Activated effector memory CD4-positive, alpha-beta T cell treated with anti-CD3 and anti-CD28 coated beads, Interleukin-2, amount 50 U/mL, for 16 hours (primary cell): ENCODE results near the gene PTPN20.

Experiments
- DNase-seq: peaks from one replicate; pipeline ENCODE4 v3.0.0-alpha.2; 2020

The PTPN20 gene

DNA sequence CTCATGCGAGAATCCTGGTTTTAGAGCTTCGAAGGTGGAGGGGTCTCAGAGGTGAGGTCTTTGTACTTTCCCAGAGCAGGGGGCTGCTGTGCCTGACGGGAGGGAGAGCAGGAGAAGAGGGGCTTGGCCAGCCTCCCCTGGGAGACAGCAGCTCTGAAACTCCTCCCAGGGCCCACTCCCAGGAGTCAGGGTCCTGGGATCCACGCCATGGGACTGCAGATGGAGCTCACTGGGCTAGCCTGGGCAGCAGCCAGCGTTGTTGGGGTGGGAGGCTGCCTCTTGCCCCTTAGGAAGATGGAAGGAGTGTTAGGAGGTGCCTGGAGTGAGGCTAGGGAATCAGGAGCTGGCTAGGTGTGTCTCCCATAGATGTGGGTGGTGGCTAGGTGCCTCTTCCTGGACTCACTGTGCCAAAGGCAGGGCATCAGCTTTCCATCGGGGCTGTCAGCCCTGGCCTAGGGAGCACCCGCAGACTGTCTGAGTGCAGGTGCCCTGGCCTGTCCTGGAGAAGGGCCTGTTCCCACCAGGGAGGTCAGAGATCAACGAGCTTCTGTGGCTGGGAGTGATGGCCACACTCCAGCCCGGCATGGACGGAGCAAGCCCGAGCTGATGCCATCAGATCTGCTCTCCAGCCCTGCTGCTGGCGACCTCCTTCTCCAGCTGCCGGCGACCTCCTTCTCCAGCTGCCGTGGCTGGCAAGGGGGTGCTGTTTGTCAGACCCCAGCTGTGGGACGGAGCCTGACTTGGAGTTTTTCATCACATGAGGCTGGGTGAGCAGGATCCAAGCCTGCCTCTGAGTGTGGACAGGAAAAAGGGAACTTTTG, 111.3 kb downstream of the PTPN20 start:
- peak; percentile 49 for DNase-seq

DNA sequence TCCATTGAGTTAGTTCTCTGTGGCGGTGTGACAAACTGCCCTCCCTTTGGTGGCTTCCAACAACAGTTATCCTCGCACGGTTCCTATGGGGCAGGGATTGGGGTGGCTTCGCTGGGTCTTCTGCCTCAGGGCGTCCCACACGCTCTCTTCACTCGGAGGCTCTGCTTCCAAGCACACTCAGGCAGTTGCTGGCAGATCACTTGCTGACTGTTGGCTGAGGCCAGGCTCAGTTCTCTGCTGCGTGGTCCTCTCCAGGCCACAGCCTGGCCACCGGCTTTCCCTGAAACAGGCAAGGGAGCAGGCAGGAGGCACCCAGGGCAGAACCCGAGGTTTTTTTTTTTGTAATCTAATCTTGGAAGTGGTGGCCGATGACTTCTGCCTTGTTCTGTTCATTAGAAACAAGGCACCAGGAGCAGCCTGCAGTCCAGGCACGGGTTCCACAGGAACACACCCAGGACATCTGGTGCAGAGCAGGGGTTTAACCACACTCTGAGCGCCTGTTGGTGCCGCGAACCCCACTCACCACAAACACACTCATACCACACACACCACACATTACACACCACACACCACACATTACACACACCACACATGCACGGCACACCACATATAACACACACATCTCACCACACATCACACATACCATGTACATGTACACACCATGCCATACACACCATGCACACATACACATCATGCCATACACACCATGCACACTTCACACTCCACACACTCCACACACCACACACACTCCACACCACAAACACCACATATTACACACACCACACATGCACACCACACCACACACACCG, 112.2 kb downstream of the PTPN20 start:
- DNase-seq = peak; percentile 47

DNA sequence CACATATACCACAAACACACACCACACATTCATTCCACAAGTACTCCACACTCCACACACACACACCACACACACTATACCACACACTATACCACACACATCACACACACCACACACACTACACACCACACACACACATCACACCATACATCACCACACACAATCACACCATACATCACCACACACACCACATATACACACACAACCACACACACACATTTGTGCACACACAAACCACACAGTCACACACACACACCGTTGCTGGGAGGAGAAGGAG, 112.8 kb downstream of the PTPN20 start:
- no peak for DNase-seq

DNA sequence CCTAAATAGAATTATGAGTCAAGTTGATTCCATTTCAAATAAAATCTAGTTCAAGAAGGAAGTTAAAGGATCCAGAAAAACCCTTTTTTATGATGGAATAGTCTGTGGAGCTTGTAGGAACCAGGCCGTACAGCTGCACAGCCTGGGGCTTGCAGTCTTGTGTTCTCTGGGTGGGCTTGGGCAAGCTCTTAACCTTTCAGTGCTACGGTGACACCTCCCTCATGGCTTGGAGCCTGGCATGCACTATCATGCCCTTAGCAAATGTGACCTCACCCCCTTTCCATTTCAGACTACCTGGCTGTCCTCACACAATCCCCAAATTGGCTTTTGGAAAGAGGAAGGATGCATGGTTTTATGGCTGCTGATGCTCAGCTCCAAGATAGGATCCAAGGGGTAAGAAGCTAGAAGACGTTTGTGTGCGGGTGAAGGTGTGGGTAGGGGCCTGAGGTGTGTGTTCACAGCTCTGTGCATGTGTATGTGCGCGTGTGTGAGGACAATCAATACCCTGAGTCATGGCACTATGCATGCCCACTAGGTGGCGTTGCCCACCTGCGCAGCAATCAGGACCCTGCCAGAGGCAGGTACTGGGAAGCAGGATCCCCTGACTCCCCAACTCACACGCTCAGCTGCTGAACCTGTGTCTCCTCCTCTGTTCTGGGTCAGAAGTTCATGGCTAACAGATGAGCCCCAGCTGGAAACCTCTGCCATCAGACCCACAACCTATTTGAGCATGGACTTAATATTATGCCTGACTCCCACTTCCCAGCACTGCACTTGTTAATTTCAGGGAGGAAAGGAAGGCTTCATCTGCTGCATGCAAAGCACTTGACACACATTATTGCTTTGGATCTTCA, 113.4 kb downstream of the PTPN20 start:
- DNase-seq = peak; percentile 87

DNA sequence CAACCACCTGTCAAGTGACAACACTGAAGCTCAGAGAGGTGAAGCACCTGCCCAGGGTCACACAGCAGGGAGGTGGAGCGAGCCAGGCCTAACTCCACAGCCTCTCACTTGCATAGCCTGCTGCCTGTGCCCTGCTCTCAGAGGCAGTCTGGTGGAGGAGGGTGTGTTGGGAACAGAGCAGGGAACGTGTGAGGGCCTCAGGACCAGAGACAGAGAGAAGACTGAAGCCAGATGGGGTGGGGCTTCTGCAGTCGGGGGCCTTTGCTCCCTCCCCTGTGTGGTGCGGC, 114.0 kb downstream of the PTPN20 start:
- peak; percentile 59 for DNase-seq

DNA sequence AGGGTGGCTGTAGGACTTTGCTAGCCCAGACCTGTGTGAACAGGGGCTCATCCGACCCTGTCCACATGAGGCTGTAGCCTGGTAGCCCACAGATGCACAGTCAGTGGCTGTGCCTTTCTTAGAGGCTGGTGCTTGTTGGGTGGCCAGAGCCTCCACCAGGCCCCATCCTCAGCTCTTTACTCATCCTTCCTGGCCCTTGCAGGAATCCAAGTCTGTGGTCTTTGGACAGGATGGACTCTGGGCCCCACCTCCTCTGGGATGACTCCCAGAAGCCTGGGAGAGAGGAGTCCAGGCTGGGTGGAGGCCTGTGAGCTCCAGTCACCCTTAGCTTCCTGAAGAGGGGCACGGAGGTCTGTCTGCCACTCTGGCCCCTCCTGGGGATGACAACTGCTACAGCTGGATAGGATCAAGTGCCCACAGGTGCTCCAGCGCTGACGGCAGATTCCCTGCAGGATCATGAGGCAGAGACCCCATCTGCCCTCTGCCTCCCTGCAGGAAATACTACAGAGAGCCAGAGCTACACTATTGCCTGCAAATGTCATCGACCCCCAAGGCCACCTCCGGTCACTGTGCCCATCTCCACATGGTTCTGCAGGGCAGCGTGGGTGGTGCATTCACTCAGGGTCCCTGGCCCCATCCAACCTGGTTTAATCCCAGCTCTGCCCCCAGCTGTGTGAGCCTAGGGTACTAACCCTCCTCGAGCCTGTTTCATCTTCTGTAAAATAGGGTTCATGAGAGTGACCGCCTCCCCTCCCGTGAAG, 114.5 kb downstream of the PTPN20 start:
- DNase-seq = peak; percentile 33

DNA sequence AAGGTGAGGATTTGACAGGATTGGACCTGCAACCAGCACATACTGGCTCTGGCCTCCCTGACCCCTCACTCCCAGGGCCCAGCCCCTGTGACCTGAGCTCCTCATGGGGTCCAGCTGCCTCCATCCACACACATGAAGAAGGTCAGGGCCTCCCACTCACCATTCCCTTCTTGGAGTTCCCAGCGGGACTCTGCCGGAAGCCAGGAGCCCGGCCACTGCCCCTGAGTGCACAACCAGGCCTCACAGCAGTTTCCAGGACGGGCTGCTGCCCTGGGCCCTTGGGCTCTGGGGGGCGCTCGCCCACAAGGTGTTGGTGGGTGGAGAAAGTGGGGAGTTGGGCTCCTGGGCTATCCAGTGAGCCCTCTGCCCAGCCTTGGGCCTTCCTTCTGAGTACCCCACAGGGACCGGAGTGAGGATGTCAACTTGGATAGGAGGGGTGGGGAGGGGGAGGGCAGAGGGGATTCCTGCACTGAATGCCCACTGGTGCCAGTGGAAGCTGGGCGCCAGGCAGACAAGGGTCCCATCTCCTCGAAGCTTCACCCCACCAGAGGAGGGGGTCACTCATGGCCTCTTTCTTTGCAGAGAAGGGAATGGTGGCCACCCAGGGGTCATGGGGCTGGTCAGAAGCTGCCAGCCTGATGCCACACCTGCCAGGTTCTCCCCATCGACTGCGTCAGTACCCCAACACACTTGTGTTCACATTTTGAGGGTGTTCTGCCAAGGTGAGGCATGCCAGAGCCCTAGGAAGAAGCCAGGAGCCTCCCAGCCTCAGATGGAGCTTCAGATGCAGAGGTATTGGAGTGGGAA, 115.3 kb downstream of the PTPN20 start:
- peak; percentile 43 for DNase-seq

DNA sequence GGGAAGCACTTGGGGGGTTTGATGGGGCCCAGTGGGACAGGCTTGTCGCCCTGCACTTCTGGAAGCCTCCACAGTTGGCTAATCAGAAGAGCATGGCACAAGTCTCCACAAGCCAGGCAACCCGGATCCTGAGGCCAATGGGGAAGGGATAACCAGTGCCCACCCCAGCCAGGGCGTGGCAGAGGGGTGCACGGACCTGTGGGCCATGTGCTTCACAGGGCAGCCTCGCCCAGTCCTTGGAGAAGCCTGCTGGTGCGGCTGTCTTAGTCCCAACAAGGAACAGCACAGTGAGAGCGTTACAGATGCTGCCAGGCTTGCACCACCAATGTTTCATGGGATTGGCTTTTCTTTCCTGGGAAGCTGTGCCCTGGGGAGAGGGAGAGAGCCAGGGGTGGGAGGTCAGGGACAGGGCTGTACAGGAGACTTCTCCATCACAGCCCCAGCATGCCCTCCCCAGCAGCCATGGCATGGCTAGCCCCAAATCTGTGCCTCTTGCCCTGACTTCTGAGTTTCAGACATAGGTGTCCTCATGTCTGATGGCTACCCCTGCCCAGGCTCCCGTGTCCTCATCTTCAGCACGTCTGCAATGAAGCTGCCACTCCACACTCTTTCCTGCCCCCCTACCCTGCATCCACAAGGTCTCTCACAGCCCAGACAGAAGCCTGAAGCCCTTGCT, 116.0 kb downstream of the PTPN20 start:
- DNase-seq = peak; percentile 34

DNA sequence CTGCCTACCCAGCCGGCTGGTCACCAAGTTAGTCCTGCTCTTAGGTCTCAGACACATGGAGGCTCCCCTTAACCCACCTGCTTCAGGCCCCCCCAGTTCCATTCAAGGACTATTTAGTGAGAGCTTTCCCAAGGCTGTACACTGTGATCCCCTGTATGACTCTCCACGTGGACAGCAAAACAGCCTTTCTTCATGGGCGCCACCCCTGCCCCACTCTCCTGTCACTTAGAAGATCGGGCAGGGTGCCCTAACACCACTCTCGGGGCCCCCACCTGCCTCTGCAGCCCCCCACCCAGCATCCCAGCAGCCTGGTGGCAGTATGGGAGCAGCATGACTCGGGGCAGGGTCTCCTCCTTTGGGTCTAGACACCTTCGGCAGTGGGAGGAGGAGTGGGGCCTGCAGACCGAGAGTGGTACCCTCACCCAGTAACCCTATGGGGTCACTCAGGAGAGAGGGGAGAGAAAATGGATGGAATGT, 116.6 kb downstream of the PTPN20 start:
- peak; percentile 14 for DNase-seq

DNA sequence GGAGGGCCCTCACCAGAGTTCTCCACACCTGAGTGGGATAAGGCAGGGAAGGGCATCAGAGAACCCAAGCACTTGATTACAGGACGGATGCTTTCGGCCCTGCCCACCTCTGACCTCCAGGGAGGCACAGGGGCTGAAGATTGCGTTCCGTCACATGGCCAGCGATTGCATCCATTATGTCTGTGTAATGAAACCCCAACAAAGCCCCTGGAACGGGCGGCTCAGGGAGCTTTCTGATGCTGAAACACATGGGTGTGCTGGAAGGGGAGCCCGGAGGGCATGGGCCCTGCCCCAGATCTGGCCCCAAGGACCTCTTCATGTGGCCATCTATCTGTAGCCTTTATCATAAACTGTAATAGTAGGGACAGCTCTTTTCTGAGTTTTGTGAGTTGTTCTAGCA, 117.2 kb downstream of the PTPN20 start:
- peak; percentile 50 for DNase-seq

DNA sequence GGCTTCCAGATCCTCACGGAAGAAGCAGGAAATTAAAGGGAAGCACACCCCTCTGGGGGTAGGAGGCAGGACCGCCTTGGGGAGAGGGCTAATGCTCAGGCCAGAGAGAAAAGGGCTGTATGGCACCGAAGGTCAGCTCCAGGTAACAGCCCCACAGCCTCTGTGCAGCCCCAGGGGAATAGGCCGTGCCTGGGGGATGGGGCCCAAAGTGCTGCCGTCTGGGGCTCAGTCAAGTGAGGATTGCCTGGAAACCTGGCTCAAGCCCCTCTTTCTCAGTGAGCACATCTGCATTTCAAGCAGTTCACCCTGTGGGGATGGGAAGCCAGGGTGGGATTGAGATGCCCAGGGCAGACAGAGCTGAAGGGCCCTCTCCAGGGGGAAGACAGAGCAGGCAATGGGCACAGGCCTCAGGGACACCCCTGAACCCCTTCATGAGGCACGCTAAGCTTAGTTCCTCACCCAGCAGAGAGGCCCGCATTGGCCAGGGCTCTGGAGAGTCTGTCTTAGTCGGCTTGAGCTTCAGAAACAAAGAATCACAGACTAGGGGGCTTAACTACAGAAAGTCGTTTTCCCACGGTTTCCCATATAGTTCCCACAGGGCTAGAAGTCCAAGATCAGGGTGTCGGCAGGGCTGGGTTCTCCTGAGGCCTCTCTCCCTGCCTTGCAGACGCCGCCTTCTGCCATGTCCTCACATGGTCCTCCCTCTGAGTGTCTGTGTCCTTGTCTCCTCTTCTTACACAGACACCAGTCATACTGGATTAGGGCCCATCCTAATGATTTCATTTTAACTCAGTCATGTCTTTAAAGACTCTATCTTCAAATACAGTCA, 118.2 kb downstream of the PTPN20 start:
- DNase-seq = peak; percentile 50

DNA sequence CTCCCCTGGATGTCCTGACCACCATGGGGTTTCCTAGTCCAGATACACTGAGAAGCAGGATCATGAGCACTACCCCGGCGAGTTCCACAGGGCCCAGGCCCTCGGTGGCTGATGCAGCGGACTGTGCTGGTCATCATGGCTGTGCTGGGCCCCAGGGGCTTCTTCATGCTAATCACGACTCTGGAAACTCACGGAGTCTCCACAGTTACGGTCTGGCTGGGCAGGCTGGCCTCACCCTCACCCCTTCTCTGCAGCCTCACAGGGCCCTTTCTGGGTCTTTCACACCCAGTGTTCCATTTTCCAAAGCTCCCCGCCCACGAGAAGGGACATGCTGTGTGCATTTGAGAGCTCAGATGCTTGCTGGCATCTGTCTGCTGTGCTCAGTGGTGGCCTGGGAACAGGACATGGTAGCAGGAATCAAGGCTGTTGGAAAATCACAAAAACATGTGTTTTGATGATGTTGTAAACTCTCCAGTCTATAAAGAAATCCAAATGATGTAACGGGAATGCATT, 119.0 kb downstream of the PTPN20 start:
- peak; percentile 33 for DNase-seq

DNA sequence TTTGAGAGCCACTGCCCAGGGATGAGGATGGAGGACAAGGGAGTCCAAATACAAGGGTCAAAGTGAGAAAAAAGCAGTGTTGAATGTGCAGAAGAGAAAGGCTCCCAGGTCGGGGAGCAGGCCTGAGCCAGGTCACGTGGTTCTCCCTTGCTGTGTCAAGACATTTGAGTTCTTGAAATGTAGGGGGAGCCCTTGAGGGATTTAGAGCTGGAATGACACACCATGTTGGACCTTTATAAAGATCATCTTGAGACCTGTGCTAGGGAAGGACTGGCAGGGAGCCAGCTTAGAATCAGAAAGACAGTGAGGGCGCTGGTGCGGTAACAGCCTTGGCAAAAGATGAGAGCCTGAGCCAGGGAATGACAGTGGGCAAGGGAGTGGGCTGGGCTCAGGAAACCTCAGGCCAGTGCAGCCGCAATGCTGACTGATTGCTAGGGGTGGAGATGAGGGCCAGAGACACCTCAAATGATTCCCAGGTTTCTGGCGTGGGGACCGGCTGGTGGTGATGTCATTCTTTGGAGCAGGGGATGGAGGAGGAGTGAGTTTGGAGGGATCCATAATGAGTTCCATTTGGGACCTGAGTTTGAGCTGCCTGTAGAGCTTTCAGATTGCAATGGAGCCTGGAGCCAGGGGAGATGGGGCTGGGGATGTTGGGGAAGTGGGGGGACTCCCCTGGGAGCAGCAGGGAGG, 120.1 kb downstream of the PTPN20 start:
- peak; percentile 19 for DNase-seq

DNA sequence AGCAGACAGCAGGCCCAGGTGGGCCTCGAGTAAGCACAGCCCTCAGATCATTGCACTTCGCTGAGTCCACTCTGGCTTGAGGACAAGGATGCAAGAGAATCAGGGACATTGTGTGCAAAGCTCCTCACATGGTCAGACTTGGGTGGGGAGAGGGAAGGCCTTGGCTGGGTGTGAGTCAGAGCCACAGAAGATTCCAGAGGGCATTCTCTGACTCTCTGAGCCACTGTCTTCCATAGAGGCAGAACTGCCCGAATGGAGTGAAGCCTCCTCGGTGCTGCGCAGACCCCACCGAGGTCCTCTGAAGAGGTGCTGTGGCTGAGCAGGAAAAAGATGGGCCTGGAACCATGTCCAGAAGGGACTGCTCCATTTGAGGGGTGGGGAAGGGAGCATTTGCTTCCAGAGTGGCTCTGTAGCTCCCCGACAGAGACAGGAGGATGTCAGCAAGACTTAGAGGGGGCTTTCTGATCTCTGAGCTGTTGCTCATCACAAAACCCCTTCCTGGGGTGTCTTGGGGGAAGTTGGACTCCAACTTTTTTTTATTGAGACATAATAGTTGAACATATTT, 120.8 kb downstream of the PTPN20 start:
- DNase-seq = peak; percentile 30

DNA sequence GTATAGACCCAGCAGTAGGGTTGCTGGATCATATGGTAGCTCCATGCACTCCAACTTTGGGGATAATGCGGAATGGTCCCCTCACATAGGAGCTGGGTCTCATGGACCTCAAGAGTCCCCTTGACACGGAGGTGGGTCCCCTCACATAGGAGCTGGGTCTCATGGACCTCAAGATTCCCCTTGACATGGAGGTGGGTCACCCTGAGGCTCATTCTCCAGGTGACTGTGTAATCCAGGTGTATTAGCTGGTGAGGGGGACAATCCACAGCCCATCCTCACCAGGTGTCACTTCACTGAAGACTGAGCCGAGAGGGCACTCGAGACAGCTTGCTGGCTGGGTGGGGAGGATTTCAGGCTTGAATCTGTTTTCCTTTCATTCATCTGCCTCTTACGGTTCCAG, 121.9 kb downstream of the PTPN20 start:
- DNase-seq = peak; percentile 47

DNA sequence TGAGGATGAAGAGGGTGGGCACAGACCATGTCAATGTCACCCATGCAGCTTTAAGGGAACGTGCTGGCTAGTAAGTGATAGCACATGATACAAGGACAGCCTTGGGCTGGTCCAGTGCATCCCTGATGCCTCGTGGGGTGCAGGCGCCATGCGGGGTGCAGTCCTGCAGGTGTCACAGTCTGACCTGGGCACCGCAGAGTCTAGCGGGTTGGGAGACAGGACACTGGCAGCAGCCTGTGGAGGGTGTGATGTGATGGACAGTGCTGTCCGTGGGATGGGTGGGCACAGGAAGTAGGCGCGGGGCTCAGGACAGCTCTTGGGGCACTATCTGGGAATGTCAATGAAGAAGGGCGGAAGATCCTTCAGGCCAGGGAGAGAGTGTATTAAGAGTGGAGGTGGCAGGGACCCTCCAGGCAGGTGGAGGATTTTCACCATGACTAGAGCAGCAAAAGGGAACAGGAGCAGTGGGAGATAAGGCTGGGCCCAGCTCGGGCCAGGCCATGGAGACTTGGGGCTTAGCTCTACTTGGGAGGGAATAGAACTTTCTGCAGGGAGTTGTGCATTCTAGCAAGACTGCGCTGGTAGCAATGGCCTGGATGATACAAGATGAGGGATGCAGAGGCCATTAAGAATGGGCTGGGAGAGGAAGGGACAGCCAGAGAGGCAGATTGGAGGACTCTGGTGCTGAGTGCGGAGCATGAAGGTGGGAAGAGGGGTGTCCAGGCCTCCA, 122.5 kb downstream of the PTPN20 start:
- DNase-seq = peak; percentile 56

DNA sequence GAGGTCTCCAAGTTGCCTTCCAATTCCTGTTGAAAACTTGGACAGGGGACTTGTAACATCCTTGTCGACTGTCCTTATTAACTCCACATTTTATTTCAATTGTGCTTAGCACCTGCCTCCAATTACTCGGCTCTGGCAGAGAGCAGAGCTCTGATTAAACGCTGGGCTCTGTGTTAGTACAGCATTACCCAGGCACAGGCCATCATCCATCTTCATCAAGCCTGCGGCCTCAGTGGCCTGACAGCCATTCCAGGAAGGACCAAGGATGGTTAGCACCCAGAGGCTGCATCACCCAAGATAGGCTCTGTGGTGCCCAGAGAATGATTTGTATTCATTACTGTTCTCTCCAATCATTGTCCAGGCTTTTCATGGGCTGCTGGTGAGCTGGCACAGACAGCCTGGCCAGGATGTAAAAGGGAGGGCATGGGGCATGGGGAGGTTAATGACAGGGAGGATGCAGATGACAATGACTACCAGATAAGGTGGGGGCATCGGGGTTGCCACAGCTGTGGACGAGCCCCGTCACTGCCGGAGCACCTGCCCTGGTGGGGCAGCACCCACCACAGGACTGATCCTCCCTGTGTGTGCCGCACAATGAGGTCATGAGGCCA, 123.3 kb downstream of the PTPN20 start:
- DNase-seq = peak; percentile 28
